Liver (tissue), 9 donors: ENCODE results near the gene NR4A1. TPM values are rescaled to one million over a fixed set of nuclear protein-coding genes. Genes with fewer than 3 reads are reported as not detected.
A peak's percentile ranks its signal among the peaks of the same experiment; 100 is the strongest.

Experiments
- DNase-seq: peaks from one replicate; pipeline ENCODE4 v3.0.0-alpha.2; 2017; ENCODE audit warnings: low spot score
- H3K27ac ChIP-seq, 2 donors: one replicate each; pipeline ENCODE4 v1.7.0; 2013; ENCODE audit warnings: inconsistent platforms in 2 of 2, low read length in 2 of 2, control low read depth in 1 of 2, low read depth in 1 of 2, mild to moderate bottlenecking in 1 of 2
- H3K27me3 ChIP-seq, 4 donors: one replicate each; pipeline versions ENCODE4 v1.6.1 to v1.7.0; 2013; ENCODE audit warnings: low read length in 3 of 4, inconsistent platforms in 1 of 4, mild to moderate bottlenecking in 1 of 4, moderate library complexity in 1 of 4; ENCODE audit not compliant: control insufficient read depth in 4 of 4, insufficient read depth in 4 of 4
- H3K36me3 ChIP-seq, 4 donors: one replicate each; pipeline versions ENCODE4 v1.6.1 to v1.7.0; 2013; ENCODE audit warnings: low read length in 3 of 4, mild to moderate bottlenecking in 3 of 4, low read depth in 1 of 4, moderate library complexity in 1 of 4; ENCODE audit not compliant: control insufficient read depth in 4 of 4, insufficient read depth in 3 of 4
- H3K4me1 ChIP-seq, 4 donors: one replicate each; pipeline versions ENCODE4 v1.6.1 to v1.7.0; 2013; ENCODE audit warnings: low read length in 3 of 4, mild to moderate bottlenecking in 3 of 4, moderate library complexity in 1 of 4; ENCODE audit not compliant: control insufficient read depth in 4 of 4, insufficient read depth in 4 of 4
- H3K4me3 ChIP-seq, 3 donors: one replicate each; pipeline versions ENCODE4 v1.6.1 to v1.7.0; 2013; ENCODE audit warnings: low read length in 3 of 3, control low read depth in 1 of 3, low read depth in 1 of 3, mild to moderate bottlenecking in 1 of 3
- H3K9ac ChIP-seq, 2 donors: one replicate each; pipeline ENCODE4 v1.7.0; 2013; ENCODE audit warnings: low read length in 2 of 2, mild to moderate bottlenecking in 2 of 2, moderate library complexity in 2 of 2, control low read depth in 1 of 2, low read depth in 1 of 2
- H3K9me3 ChIP-seq, 4 donors: one replicate each; pipeline versions ENCODE4 v1.6.1 to v1.7.0; 2013; ENCODE audit warnings: low read length in 3 of 4; ENCODE audit not compliant: control insufficient read depth in 4 of 4
- ATF3 ChIP-seq: IDR thresholded peaks from 2 replicates; pipeline ENCODE4 v1.6.1; 2016; ENCODE audit warnings: antibody characterized with exemption
- CTCF ChIP-seq: fragments of 150-350 bp; IDR thresholded peaks from 2 replicates; pipeline ENCODE4 v1.5.1; 2017; ENCODE audit warnings: improper control_type of control experiment, low read depth, low read length; ENCODE audit not compliant: missing input control
- EGR1 ChIP-seq, 2 donors: IDR thresholded peaks; 2 replicates each; pipeline ENCODE4 v1.6.1; 2016 to 2018; ENCODE audit warnings: antibody characterized with exemption in 2 of 2, low read depth in 2 of 2
- FOXA1 ChIP-seq: IDR thresholded peaks from 2 replicates; pipeline ENCODE4 v1.6.1; 2016; ENCODE audit warnings: antibody characterized with exemption
- FOXA2 ChIP-seq: IDR thresholded peaks from 2 replicates; pipeline ENCODE4 v1.6.1; 2016; ENCODE audit warnings: antibody characterized with exemption
- GABPA ChIP-seq, 2 donors: IDR thresholded peaks in 1 of 2; conservative IDR thresholded peaks in 1 of 2; 2 replicates each; pipeline ENCODE4 v1.6.1; 2016; ENCODE audit warnings: antibody characterized with exemption in 2 of 2, mild to moderate bottlenecking in 1 of 2, moderate library complexity in 1 of 2
- HNF4A ChIP-seq, 2 donors: conservative IDR thresholded peaks; 2 replicates each; pipeline ENCODE4 v1.6.1; 2016; ENCODE audit warnings: antibody characterized with exemption in 2 of 2, mild to moderate bottlenecking in 2 of 2
- HNF4G ChIP-seq: IDR thresholded peaks from 2 replicates; pipeline ENCODE4 v1.6.1; 2016; ENCODE audit warnings: antibody characterized with exemption
- JUND ChIP-seq, 2 donors: IDR thresholded peaks; 2 replicates each; pipeline ENCODE4 v1.6.1; 2016; ENCODE audit warnings: antibody characterized with exemption in 2 of 2
- MAX ChIP-seq: IDR thresholded peaks from 2 replicates; pipeline ENCODE4 v1.6.1; 2016; ENCODE audit warnings: antibody characterized with exemption
- NR2F2 ChIP-seq: IDR thresholded peaks from 2 replicates; pipeline ENCODE4 v1.6.1; 2016; ENCODE audit warnings: antibody characterized with exemption
- RAD21 ChIP-seq, 2 donors: IDR thresholded peaks; 2 replicates each; pipeline ENCODE4 v1.6.1; 2016; ENCODE audit warnings: antibody characterized with exemption in 2 of 2, mild to moderate bottlenecking in 2 of 2
- RXRA ChIP-seq, 2 donors: IDR thresholded peaks; 2 replicates each; pipeline ENCODE4 v1.6.1; 2017 to 2018; ENCODE audit warnings: antibody characterized with exemption in 2 of 2, mild to moderate bottlenecking in 1 of 2
- SP1 ChIP-seq: IDR thresholded peaks from 2 replicates; pipeline ENCODE4 v1.6.1; 2018; ENCODE audit warnings: antibody characterized with exemption, mild to moderate bottlenecking
- YY1 ChIP-seq: IDR thresholded peaks from 2 replicates; pipeline ENCODE4 v1.6.1; 2016; ENCODE audit warnings: antibody characterized with exemption, mild to moderate bottlenecking
- ZBTB33 ChIP-seq: IDR thresholded peaks from 2 replicates; pipeline ENCODE4 v1.6.1; 2016; ENCODE audit warnings: antibody characterized with exemption
- WGBS: extraction: QIAGEN DNeasy Blood & Tissue Kit; methylation state at CpG from one replicate; pipeline ENCODE4 v1.1.7; 2013; 5-methylcytosine and 5-hydroxymethylcytosine counted together
- polyA plus RNA-seq, 2 donors: library from polyadenylated mRNA; stranded (reverse) in 1 of 2; unstranded in 1 of 2; fragments of 200-250 nt in 1 of 2; fragments of >200 nt in 1 of 2; fragmentation: Nextera tagmentation in 1 of 2; extraction: Ambion mirVana in 1 of 2; gene quantifications; one replicate each; pipeline versions ENCODE4 v1.2.1 to v1.2.3, GENCODE V29; 2013 to 2015
- total RNA-seq, 2 donors: library from RNA; depleted of rRNA; stranded (reverse); fragments of >200 nt; gene quantifications; one replicate each; pipeline ENCODE4 v1.2.3, GENCODE V29; 2014
- donor health status: healthy.
- donor health status: healthy.
- donor health status: healthy.
- donor health status: healthy.
- donor health status: healthy.

The NR4A1 gene
- total and polyA plus RNA-seq, 4 donors = 0.79 to 5.8 (median 3.4) TPM

- peak; percentile 49 for TF ChIP-seq NR2F2
- TF ChIP-seq YY1 = no peak
- TF ChIP-seq SP1 = peak; percentile 18
- Histone ChIP-seq H3K9ac (peak overlapping the region in 1 of 2 donors; percentile 22), H3K4me3 (peak overlapping the region in 2 of 3 donors; percentile 52 to 53), H3K9me3 (no peaks in the 10 kb centered on the region), H3K4me1 (peaks cover 6 to 12% (median 8%) of the 10 kb centered on the region in 4 donors), H3K27me3 (peaks cover 0 to 3% (median 0%) of the 10 kb centered on the region in 4 donors), H3K27ac (peak overlapping the region; percentile 79 to 84), H3K36me3 (no peaks in the 10 kb centered on the region)
- WGBS = 18% methylated on average over 72 of the region's 72 CpGs
- DNase-seq = no peak
Observed at GRCh38 chr12:52007158-52007921, 43.9 kb upstream of the NR4A1 start.

GRCh38 chr12:52007982-52008510 lies 43.2 kb upstream of the NR4A1 start:
- H3K36me3 ChIP-seq = no peaks in the 10 kb centered on the region
- peaks cover 6 to 12% (median 8%) of the 10 kb centered on the region in 4 donors for H3K4me1 ChIP-seq
- peaks cover 0 to 3% (median 0%) of the 10 kb centered on the region in 4 donors for H3K27me3 ChIP-seq
- peak overlapping the region in 2 of 3 donors; percentile 28 to 53 for H3K4me3 ChIP-seq
- H3K27ac ChIP-seq = peak overlapping the region; percentile 79 to 84
- peak overlapping the region in 1 of 2 donors; percentile 28 for H3K9ac ChIP-seq
- 67% methylated on average over 5 of the region's 5 CpGs for WGBS
- TF ChIP-seq SP1 = peak; percentile 0
- no peak for TF ChIP-seq HNF4G
- no peak for TF ChIP-seq MAX
- no peak for TF ChIP-seq HNF4A (conservative IDR thresholded peaks at IDR 0.05)
- TF ChIP-seq CTCF = no peak
- TF ChIP-seq JUND (IDR thresholded peaks at IDR 0.05) = no peak
- no peaks in the 10 kb centered on the region for H3K9me3 ChIP-seq
- DNase-seq = no peak

GRCh38 chr12:52009081-52009751 lies 42.0 kb upstream of the NR4A1 start:
- WGBS = 86% methylated on average over 10 of the region's 10 CpGs
- no peak overlapping the region for H3K9ac ChIP-seq

More at GRCh38 chr12:52009081-52009751, 42.0 kb upstream of the NR4A1 start:
- Histone ChIP-seq H3K27ac (peak overlapping the region; percentile 44 to 66), H3K27me3 (peaks cover 0 to 3% (median 0%) of the 10 kb centered on the region in 4 donors), H3K4me3 (no peak overlapping the region), H3K4me1 (peaks cover 6 to 12% (median 8%) of the 10 kb centered on the region in 4 donors), H3K9me3 (no peaks in the 10 kb centered on the region), H3K36me3 (no peaks in the 10 kb centered on the region)
- TF ChIP-seq RAD21 (IDR thresholded peaks at IDR 0.05) (no peak), FOXA2 (no peak), EGR1 (IDR thresholded peaks at IDR 0.05; ENCODE audit: low read depth in 2 of 2) (no peak), FOXA1 (no peak), RXRA (IDR thresholded peaks at IDR 0.05) (no peak), GABPA (IDR thresholded peaks at IDR 0.05 in 1 of 2, conservative IDR thresholded peaks at IDR 0.05 in 1 of 2) (no peak), NR2F2 (no peak), ATF3 (no peak), ZBTB33 (no peak), HNF4A (conservative IDR thresholded peaks at IDR 0.05) (no peak), CTCF (no peak)
- DNase-seq = no peak
